Psoas muscle (tissue), 8 donors: ENCODE measurements around the gene PLEKHM2. TPM values are rescaled to one million over a fixed set of nuclear protein-coding genes. Genes with fewer than 3 reads are reported as not detected.

ENCODE experiments used
- ATAC-seq, 4 donors: fragments of 200-7000 bp; cut with Tn5 transposase; one replicate each; pipeline ENCODE4 v1.9.1; 2020; ENCODE audit warnings: moderate library complexity in 3 of 4, mild to moderate bottlenecking in 2 of 4
- DNase-seq, 2 donors: peaks; one replicate each; pipeline ENCODE4 v3.0.0-alpha.2; 2020
- H3K27ac ChIP-seq: fragments of 200-600 bp; one replicate; pipeline ENCODE4 v1.8.0; 2022
- H3K27me3 ChIP-seq, 3 donors: fragments of 200-600 bp in 1 of 3; one replicate each; pipeline versions ENCODE4 v1.6.1 to v1.8.0; 2013 to 2022; ENCODE audit warnings: low read length in 2 of 3, mild to moderate bottlenecking in 2 of 3, moderate library complexity in 1 of 3; ENCODE audit not compliant: insufficient read depth in 3 of 3
- H3K36me3 ChIP-seq, 2 donors: fragments of 200-600 bp in 1 of 2; one replicate each; pipeline versions ENCODE4 v1.6.1 to v1.8.0; 2013 to 2022; ENCODE audit warnings: low read depth in 1 of 2, mild to moderate bottlenecking in 1 of 2, moderate library complexity in 1 of 2; ENCODE audit not compliant: insufficient read depth in 1 of 2
- H3K4me1 ChIP-seq: fragments of 200-600 bp; one replicate; pipeline ENCODE4 v1.8.0; 2022
- H3K4me3 ChIP-seq: fragments of 200-600 bp; one replicate; pipeline ENCODE4 v1.8.0; 2022; ENCODE audit warnings: mild to moderate bottlenecking
- H3K9me3 ChIP-seq: fragments of 200-600 bp; one replicate; pipeline ENCODE4 v1.8.0; 2022
- WGBS, 3 donors: extraction: QIAGEN DNeasy Blood & Tissue Kit; methylation state at CpG; one replicate each; pipeline versions ENCODE4 v1.1.6 to v1.1.7; 2013; 5-methylcytosine and 5-hydroxymethylcytosine counted together
- intact Hi-C, 2 donors: fragments of 100-400 bp; cut with DNase I; formaldehyde crosslinking; loops; one replicate each; pipeline versions ENCODE4 v1.11.0 to v1.14.2; 2022
- polyA plus RNA-seq, 3 donors: library from polyadenylated mRNA; stranded (reverse); fragments of 200-250 nt; gene quantifications; one replicate each; pipeline ENCODE4 v1.2.3, GENCODE V29; 2013
- total RNA-seq, 4 donors: library from RNA; stranded (reverse); fragmentation: NEBNext Ultra II Directional in 2 of 4; extraction: Animal tissue kit (Norgen Biotek cat#: 25700) in 2 of 4; gene quantifications; one replicate each; pipeline versions ENCODE4 v1.2.1 to v1.2.4, GENCODE V29; 2021 to 2023
- TF ChIP-seq, protein P1 (sequence below): fragments of 200-600 bp; IDR thresholded peaks from one replicate; pipeline ENCODE4 v1.8.0; 2022; ENCODE audit warnings: antibody characterized with exemption
- donor health status: healthy with polysubstance abuse.
- donor health status: DM: no; HTN: no; CAD: no; lungs with moderate emphysema.
- donor health status: Bipolar disorder and iron deficiency.
- donor health status: healthy.
- donor health status: DM: yes; HTN: yes; CAD: no.
- donor health status: DM: no; HTN: no; CAD: no.
- donor health status: DM: no; HTN: no; CAD: no.
- donor health status: DM: yes; HTN: yes; CAD: no.

The PLEKHM2 gene
- total and polyA plus RNA-seq, 7 donors, result 78.1 to 177 (median 148) TPM

DNA sequence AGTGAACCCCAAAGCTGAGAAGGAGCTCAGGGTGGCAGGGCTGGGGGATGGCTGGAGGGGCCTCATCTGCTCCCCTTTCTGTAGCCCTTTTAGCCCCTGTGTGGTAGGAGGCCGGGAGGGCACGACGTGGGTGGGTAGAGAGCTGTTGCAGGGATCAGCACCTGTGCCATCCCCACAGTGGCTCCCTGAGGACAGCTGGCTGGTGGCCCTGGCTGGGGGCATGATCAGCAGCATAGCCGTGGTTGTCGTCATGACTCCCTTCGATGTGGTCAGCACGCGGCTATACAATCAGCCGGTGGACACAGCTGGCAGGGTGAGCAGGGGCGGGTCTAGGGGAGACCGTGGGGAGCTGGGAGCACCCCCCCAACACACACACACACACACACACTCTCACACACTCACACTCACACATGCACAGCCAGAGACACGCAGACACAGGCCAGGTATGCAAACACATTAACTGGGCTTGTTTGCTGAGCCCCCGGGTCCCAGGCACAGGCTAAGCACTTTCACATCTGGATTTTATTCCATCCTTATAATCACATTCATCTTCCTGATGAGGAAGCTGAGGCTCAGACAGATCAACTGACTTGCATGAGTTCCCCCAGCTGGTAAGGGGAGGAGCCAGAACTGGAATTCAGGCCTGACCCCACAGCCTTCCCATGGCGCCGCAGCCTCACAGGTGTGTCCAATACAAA is 54.4 kb downstream of the PLEKHM2 start:
- peaks cover 0 to 19% of the 10 kb centered on the region in 2 donors for H3K36me3 ChIP-seq
- peak overlapping the region; percentile 95 for H3K27ac ChIP-seq
- intact Hi-C loops, result loop anchor here (5.0 kb wide), 2 partner anchors 156 to 211 kb away; partner anchors contain the start of gene DNAJC16 (in 1 of the 2)
- ATAC-seq (peak in 1 of 4 donors; percentile 6), DNase-seq (peak in 1 of 2 donors; percentile 62)
- no peaks in the 10 kb centered on the region for H3K9me3 ChIP-seq
- TF ChIP-seq, protein P1, sequence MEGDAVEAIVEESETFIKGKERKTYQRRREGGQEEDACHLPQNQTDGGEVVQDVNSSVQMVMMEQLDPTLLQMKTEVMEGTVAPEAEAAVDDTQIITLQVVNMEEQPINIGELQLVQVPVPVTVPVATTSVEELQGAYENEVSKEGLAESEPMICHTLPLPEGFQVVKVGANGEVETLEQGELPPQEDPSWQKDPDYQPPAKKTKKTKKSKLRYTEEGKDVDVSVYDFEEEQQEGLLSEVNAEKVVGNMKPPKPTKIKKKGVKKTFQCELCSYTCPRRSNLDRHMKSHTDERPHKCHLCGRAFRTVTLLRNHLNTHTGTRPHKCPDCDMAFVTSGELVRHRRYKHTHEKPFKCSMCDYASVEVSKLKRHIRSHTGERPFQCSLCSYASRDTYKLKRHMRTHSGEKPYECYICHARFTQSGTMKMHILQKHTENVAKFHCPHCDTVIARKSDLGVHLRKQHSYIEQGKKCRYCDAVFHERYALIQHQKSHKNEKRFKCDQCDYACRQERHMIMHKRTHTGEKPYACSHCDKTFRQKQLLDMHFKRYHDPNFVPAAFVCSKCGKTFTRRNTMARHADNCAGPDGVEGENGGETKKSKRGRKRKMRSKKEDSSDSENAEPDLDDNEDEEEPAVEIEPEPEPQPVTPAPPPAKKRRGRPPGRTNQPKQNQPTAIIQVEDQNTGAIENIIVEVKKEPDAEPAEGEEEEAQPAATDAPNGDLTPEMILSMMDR, result no peak
- 52 to 61% (median 53%) methylated on average over 14 to 15 of the region's 15 CpGs for WGBS, 3 donors
- H3K4me3 ChIP-seq, result peak overlapping the region; percentile 70
- H3K4me1 ChIP-seq, result peaks cover 23% of the 10 kb centered on the region
- no peaks in the 10 kb centered on the region for H3K27me3 ChIP-seq

DNA sequence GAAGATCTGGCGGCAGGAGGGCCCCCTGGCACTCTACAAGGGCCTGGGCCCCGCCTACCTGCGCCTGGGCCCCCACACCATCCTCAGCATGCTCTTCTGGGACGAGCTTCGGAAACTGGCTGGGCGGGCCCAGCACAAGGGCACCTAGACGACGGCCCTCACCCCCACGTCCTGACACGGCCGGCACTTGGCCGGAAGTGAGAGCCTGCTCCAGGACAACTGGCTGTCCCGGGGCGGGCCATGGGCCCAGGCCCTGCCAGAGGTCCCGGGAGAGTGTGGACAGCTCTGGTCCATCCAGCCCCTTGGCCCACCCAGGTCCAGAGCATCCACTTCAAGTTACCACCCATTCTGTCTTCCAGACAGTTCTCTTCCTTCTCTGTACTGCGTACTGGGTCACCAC is 55.1 kb downstream of the PLEKHM2 start:
- TF ChIP-seq, protein P1, result no peak
- H3K9me3 ChIP-seq, result no peaks in the 10 kb centered on the region
- DNase-seq, result peak in 1 of 2 donors; percentile 52
- intact Hi-C loops, result loop anchor here (5.0 kb wide), 2 partner anchors 157 to 212 kb away; partner anchors contain the start of gene DNAJC16 (in 1 of the 2)
- no peaks in the 10 kb centered on the region for H3K27me3 ChIP-seq
- H3K4me3 ChIP-seq, result peak overlapping the region; percentile 70
- peaks cover 0 to 12% of the 10 kb centered on the region in 2 donors for H3K36me3 ChIP-seq
- H3K27ac ChIP-seq, result peak overlapping the region; percentile 95
- H3K4me1 ChIP-seq, result peaks cover 23% of the 10 kb centered on the region
- 43 to 50% (median 50%) methylated on average over 16 of the region's 16 CpGs for WGBS, 3 donors
- no peak for ATAC-seq

DNA sequence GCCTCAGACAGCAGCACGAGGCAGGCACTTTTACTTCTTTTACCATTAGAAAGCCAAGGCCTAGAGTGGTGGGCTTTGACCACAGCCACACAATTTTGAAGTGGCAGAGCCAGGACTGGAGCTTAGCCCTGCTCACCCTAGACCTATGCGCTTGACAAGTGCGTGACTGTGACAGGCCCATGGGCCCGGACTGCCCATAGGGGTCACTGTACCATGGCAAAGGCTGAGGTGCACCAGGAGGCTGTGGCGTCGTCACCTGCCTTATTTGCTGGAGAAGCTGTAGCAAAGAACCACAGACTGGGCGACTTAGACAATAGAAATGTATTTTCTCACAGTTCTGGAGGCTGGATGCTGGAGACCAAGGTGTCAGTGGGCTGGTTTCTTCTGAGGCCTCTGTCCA is 55.6 kb downstream of the PLEKHM2 start:
- intact Hi-C loops, result loop anchor here (5.0 kb wide), 2 partner anchors 157 to 212 kb away; partner anchors contain the start of gene DNAJC16 (in 1 of the 2)
- ATAC-seq (no peak), DNase-seq (peak in 1 of 2 donors; percentile 49)
- Histone ChIP-seq H3K9me3 (no peaks in the 10 kb centered on the region), H3K27me3 (no peaks in the 10 kb centered on the region), H3K36me3 (peaks cover 0 to 8% of the 10 kb centered on the region in 2 donors), H3K4me3 (no peak overlapping the region), H3K27ac (peak overlapping the region; percentile 95), H3K4me1 (peaks cover 23% of the 10 kb centered on the region)
- WGBS, 3 donors, result 76 to 83% (median 79%) methylated on average over 7 of the region's 7 CpGs
- TF ChIP-seq, protein P1, result no peak

DNA sequence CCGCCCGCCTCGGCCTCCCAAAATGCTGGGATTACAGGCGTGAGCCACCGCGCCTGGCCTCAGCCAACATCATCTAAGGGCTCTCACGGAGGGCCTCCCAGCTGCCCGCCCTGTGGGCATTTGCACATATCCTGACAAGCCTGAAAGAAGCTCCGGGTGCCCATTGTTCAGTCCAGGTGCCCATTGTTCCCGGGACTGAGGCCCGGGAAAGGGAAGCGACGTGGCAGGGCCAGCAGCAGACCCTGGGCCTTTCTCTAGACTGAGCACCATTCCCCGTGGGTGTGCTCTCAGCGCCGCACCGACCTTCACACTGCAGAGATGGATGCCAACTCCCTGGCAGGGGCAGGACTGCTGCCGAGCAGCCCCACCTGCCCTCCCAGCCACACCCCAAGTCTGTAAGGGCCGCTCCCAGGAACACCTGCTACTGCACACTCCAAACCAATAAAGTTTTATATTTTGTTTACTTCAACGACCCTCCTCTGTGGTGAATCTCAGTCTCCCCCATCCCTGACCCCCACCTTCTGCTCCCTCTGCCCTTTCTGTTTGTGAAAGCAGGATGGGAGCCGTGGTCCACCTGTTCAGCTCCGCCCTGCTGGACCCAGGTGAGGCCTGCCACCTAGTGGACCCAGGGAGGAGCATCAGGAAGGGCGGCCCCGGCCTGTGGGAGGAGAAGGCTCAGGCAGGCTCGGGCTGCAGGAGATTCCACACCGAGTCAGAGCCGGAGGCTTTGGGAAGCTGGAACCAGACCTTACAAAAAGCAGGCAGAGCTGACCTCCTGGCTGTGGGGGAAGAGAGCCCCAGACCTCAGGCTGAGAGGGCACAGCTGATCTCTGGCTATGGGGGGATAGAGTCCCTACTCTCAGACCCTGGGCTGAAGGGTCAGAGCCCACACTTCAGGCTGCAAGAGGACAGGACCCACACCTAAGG is 57.1 kb downstream of the PLEKHM2 start:
- H3K36me3 ChIP-seq, result peaks cover 0 to 8% of the 10 kb centered on the region in 2 donors
- intact Hi-C loops, result no loop called here
- no peak overlapping the region for H3K4me3 ChIP-seq
- no peaks in the 10 kb centered on the region for H3K9me3 ChIP-seq
- H3K27me3 ChIP-seq, result no peaks in the 10 kb centered on the region
- 47 to 53% (median 47%) methylated on average over 27 of the region's 27 CpGs for WGBS, 3 donors
- peaks cover 18% of the 10 kb centered on the region for H3K4me1 ChIP-seq
- ATAC-seq (peak; percentile 74 to 82 (median 79)), DNase-seq (peak; percentile 78 to 89)
- H3K27ac ChIP-seq, result peak overlapping the region; percentile 32
- TF ChIP-seq, protein P1, result peak; percentile 78
